ENCODE results near the gene ABCF3.

ABCF3 gene

DNA sequence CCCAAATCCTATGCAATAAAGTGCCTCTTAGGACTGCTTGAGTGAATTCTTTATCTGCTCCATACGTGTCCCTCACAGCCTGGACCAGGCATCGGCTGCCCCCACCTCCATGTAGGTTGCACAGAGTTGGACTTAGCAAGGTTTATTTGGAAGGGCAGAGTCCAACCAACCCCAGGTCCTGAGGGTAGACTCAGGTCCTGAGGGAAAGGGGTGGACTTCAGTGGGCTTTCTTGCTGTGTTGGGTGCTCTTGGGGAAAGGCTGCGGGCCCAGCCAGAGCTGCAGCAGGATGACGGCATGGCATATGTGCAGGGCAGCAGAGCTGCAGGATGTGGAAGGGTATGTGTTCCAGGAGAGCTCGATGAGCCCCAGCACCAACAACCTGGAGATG lies 56.3 kb downstream of the ABCF3 start:
- no peak overlapping the region for H3K4me3 ChIP-seq (ENCODE audit: low read depth, low read length)
- TF ChIP-seq, protein P1, sequence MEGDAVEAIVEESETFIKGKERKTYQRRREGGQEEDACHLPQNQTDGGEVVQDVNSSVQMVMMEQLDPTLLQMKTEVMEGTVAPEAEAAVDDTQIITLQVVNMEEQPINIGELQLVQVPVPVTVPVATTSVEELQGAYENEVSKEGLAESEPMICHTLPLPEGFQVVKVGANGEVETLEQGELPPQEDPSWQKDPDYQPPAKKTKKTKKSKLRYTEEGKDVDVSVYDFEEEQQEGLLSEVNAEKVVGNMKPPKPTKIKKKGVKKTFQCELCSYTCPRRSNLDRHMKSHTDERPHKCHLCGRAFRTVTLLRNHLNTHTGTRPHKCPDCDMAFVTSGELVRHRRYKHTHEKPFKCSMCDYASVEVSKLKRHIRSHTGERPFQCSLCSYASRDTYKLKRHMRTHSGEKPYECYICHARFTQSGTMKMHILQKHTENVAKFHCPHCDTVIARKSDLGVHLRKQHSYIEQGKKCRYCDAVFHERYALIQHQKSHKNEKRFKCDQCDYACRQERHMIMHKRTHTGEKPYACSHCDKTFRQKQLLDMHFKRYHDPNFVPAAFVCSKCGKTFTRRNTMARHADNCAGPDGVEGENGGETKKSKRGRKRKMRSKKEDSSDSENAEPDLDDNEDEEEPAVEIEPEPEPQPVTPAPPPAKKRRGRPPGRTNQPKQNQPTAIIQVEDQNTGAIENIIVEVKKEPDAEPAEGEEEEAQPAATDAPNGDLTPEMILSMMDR (IDR thresholded peaks at IDR 0.05; ENCODE audit: insufficient read depth, low read depth, low read length, missing control alignments), result no peak
- DNase-seq (ENCODE audit: low read depth), result no peak
